HUDEP-2 (cell line): ENCODE measurements around the gene PIGP.
"Not testable (repeated sequence)": the region's sequence is repeated elsewhere in the genome, so short reads cannot be mapped to it uniquely, and the experiment has no call there.

Source experiments
- DNase-seq, 76 experiments: peaks; one replicate each; lab custom pipeline; 2025; ENCODE audit not compliant: unreplicated experiment in 76 of 76; lab: John Stamatoyannopoulos, UW

Gene PIGP

GRCh38 chr21:37045149-37045548 lies 27.7 kb downstream of the PIGP start:
- DNase-seq = no peak

- DNase-seq = no peak
These were observed 28.2 kb downstream of the PIGP start for GRCh38 chr21:37044643-37045042.

- DNase-seq = no peak
These were observed 29.1 kb downstream of the PIGP start for GRCh38 chr21:37043818-37044217.

GRCh38 chr21:37041706-37042271 lies 31.1 kb downstream of the PIGP start:
- no peak for DNase-seq

GRCh38 chr21:37040212-37040611 lies 32.7 kb downstream of the PIGP start:
- no peak for DNase-seq

GRCh38 chr21:37039411-37040075 lies 33.3 kb downstream of the PIGP start:
- no peak for DNase-seq

GRCh38 chr21:37036177-37036576 lies 36.7 kb downstream of the PIGP start:
- no peak for DNase-seq

GRCh38 chr21:37034394-37034793 lies 38.5 kb downstream of the PIGP start:
- DNase-seq = not testable (repeated sequence)

- DNase-seq = no peak
These were observed 39.9 kb downstream of the PIGP start for GRCh38 chr21:37032877-37033471.

- DNase-seq = no peak
These were observed 40.6 kb downstream of the PIGP start for GRCh38 chr21:37032293-37032692.

- no peak for DNase-seq
These were observed 42.0 kb downstream of the PIGP start for GRCh38 chr21:37030864-37031263.

- no peak for DNase-seq
These were observed 44.3 kb downstream of the PIGP start for GRCh38 chr21:37028570-37028969.

GRCh38 chr21:37026499-37026898 lies 46.4 kb downstream of the PIGP start:
- DNase-seq = no peak

- no peak for DNase-seq
These were observed 54.8 kb downstream of the PIGP start for GRCh38 chr21:37017951-37018679.
